ENCODE data around the gene MAML3.

GRCh38 chr4:140111256-140111655 is 42.7 kb downstream of the MAML3 start:
- TF ChIP-seq EP300 (IDR thresholded peaks at IDR 0.05; ENCODE audit: borderline replicate concordance) = no peak
- TF ChIP-seq TEAD4 (IDR thresholded peaks at IDR 0.05) = no peak
- no peak for TF ChIP-seq YY1 (IDR thresholded peaks at IDR 0.05; ENCODE audit: low read depth)
- TF ChIP-seq USF1 (IDR thresholded peaks at IDR 0.05) = no peak
- no peak for TF ChIP-seq TAF1 (IDR thresholded peaks at IDR 0.05; ENCODE audit: low read depth)
- TF ChIP-seq REST (IDR thresholded peaks at IDR 0.05; ENCODE audit: low read depth) = no peak
- TF ChIP-seq MAX (IDR thresholded peaks at IDR 0.05) = no peak
- TF ChIP-seq RAD21 (IDR thresholded peaks at IDR 0.05; ENCODE audit: low read depth) = no peak
- TF ChIP-seq CEBPB (IDR thresholded peaks at IDR 0.05) = no peak

Data from Ishikawa (cell line).